OCI-LY7 (cell line): ENCODE measurements around the gene ANKMY1.

Experiments
- CTCF ChIP-seq: fragments of 200-600 bp; sonication (generic); conservative IDR thresholded peaks from 2 replicates; pipeline ENCODE4 v1.5.1; 2014; ENCODE audit warnings: mild to moderate bottlenecking, antibody characterized with exemption, low read length, moderate library complexity, mixed read lengths
- EZH2phosphoT487 ChIP-seq: fragments of 200-600 bp; sonication (generic); IDR thresholded peaks from 2 replicates; pipeline ENCODE4 v1.6.1; 2018; ENCODE audit warnings: low read depth, borderline replicate concordance, mild to moderate bottlenecking, mixed run types, antibody characterized with exemption, low read length, moderate library complexity, mixed read lengths

GRCh38 chr2:240579071-240579762 lies 21.4 kb upstream of the ANKMY1 start:
- TF ChIP-seq CTCF (no peak), EZH2phosphoT487 (no peak)
